HG03196 (cell line): ENCODE results near the gene ST3GAL4.

Experiments
- ATAC-seq: cut with Tn5 transposase; IDR thresholded peaks from one replicate; pipeline ENCODE4 v1.9.1; 2021; ENCODE audit not compliant: unreplicated experiment

Gene ST3GAL4

DNA sequence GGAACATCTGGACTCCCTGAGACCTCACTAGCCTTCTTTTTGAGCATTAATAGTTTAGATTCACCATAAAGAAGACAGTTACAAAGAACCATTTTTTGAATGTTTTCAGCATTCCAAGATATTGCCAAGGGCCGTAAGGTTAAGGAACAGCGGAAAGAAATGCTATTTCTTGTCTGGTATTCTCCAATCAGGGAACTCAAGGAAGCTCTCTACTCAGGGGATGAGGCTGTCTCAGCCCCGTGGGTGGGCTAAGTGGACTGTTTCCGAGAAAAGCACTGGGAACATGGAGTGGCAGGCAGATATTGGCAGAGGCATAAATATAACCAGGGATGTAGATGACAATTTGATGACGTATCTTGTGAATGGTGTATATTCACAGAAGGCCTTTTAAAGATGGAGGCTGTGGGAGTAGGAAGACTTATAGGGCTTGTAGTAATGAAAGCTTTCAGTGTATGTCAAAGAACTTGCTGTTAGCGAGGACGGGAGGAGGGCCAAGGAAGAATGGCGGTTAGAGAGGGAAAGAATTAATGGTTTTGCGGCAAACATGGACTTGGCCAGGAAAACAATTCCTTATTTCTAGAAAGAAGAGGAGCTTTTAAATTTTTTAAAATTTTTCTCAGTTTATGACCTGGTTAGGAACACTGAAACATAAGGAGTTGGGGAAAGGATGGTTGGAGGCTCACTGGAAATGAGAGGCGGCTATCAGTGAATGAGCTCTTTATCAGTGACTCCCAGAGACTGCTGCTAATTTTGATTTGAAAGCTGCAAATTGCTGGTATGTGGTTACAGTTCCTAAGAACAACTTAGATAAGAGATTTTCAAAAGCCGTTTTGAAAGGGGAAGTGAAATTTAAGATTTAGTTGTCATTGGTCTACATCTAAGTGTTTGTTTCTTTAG lies 64.6 kb downstream of the ST3GAL4 start:
- peak; percentile 75 for ATAC-seq

DNA sequence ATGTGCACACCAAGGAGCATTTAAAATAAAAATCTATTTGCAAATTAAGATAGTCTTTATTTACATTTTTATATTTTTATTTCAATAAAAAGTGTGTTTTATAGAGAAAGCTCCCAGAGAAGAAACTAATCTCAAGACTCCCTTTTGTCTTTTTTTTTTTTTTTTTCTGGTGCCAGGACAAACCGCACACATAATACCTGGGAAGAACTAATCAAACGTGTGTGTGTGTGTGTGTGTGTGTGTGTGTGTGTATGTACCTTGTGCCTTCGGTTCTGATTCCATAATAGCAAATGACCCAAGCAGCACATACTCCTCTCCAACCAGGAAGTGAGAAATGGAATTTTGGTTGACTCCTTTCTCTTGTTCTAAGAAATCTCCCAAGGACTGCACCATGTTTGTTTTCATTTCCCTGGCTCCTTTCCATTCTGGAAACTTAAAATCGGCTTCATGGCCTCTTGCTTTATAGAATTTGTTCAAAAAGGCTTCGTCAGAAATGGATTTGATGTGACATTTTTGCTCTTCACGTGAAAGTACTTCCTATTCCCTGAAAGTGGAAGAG lies 65.3 kb downstream of the ST3GAL4 start:
- ATAC-seq, result no peak

DNA sequence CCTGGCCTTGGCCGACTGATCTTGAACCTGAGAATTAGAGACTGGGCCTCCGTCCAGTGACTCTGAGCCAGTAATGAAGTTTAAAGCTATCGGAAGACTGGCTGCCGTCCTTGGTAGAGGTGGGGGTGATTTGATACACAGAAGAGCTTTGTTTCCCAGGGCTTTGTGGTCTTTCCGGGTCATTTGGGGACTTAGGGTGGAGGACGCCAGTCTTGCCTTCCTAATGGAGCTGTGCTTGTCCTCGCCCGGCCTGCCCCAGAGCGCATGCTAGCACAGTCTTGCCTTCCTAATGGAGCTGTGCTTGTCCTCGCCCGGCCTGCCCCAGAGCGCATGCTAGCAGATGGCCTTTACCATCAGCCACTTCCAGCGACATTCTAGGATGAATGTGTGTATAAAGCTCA lies 65.8 kb downstream of the ST3GAL4 start:
- ATAC-seq, result no peak

DNA sequence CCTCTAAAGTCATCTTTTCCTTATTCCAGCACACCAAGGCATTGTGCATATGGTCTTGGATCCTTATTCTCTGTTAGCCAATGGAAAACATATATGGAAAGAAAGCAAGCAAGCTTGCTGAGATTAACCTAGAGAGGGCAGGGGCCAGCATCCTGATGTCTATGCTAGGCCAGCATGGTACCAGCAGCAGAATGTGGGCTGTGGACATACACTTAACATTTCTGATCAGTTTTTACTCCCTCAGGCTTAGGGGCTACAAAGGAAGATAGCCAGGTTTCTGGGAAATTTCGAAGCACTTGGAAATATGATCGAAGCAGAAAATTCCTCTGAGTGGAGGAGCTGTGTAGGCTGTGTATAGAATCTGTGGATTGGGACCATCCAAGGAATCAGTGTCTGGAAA lies 67.0 kb downstream of the ST3GAL4 start:
- ATAC-seq, result no peak

DNA sequence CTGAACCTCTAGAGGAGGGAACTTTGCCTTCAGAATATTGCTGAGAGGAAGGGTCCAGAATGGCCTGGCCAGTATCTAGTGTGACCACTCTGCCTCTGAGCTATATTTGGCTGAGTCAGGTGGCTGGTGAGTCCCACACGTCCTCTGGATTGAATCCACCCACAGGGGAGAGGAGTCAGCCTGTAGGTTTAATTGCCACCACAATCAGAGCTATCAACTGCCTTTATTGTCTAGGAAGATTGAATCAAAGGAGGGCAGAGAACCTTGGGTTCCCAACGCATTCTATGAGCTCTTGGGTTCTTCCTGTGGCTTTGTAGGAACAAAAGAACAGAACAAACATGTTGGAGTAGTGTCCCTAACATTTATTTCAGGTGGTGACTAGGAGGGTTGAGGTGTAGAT lies 67.7 kb downstream of the ST3GAL4 start:
- no peak for ATAC-seq

DNA sequence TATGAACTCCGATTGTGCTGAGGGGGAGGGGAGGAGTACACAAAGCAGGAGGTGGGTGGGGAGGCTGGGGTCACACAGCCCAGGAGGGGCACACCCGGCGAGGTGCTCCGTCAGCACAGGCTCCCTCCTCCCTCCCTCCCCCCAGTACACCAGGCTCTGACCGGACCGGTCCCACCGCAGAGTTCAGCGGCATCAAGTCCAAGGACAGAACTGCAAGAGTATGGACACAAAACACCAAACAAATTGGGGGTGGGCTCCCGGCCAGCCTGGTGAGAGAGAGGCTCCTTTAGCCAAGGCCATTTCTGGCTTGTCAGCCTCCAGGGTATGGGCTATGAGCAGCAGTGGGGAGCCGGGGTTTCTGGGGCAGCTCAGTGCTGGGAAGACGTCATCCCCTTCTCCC lies 68.3 kb downstream of the ST3GAL4 start:
- ATAC-seq, result no peak

DNA sequence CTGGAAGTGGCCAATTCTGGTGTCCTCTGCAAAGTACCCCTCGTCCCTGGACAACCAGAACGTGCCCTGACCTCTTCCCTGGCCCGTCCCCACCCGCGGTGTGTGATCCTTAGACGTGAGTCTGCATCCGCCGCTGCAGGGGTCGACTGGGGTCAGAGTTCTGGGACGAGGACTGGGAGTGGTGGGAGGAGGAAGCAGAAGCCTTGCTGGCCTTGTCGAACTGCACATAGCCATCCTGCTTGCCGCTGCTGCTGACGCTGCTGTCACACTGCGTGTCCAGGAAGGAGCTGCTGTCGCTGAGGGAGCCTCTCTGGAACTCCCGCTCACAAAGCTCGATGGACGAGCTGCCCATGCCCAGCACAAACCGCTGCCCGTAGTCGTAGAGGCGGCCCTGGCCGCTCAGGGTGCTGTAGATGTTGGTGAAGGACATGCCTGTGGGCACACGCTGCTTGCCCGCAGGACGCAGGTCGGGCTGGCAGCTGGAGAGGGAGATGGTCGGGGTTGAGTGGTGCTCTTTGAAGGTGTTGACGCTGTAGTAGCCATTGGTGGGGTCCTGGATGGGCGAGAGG lies 69.1 kb downstream of the ST3GAL4 start:
- no peak for ATAC-seq

DNA sequence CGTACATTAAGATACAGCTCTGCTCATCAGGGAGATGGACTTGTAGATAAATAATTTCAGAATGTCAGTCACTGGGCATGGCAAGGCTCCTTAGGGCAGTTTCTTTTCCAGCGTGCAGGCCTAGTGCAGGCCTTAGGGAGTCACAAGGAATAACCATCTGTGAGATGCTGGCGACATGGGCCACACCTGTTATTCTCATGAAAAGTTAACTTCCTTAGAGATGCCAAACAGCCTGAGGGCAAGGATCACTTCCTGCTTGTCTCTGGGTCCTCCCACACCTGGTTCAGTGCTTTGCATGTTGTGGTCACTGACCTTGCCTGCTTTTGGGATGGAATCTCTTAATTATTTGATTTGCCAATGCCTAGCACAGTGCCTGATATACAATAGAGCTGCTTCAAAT lies 70.6 kb downstream of the ST3GAL4 start:
- no peak for ATAC-seq

DNA sequence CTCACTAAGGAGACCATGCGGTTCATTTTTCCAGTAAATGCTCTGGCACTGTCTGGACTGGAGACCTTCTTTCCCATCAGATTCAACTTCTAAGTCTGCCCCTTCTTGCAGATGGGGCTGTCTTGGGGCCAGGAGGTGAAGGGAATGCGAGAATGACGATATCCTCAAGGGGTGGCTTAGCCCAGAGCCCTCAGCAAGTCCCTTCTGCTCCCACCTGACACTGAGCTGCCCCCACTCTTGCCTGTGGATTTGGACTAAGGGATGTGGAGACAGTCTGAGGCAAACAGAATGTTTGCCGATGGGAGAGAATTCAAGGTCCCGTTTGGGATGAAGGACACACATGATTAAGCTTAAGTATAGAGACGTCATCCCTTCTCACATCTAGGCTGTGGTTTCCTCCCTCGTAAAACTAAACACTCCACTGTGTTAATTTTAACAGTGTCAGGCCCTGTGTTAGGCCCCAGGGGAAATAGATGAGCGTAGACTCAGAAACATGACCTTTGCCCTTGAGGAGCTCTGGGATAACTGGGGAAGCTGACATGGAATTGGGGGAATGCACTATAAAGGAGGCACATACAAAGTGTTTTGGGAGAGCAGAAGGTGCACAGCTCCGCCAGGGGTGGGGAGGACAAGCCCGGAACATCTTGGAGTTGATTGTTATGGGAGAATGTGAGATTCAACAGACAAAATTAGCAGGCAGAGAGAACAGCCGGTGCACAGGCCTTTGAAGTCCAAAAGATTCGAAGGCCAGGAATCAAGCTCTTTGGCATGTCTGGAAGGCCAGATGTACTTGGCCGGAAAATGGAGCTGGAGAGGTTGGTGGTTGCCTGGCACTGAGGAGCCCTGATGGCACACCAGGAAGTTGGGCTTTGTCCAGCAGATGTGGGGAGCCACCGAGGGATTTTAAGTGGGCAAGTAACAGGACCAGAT lies 71.6 kb downstream of the ST3GAL4 start:
- ATAC-seq, result peak; percentile 86

DNA sequence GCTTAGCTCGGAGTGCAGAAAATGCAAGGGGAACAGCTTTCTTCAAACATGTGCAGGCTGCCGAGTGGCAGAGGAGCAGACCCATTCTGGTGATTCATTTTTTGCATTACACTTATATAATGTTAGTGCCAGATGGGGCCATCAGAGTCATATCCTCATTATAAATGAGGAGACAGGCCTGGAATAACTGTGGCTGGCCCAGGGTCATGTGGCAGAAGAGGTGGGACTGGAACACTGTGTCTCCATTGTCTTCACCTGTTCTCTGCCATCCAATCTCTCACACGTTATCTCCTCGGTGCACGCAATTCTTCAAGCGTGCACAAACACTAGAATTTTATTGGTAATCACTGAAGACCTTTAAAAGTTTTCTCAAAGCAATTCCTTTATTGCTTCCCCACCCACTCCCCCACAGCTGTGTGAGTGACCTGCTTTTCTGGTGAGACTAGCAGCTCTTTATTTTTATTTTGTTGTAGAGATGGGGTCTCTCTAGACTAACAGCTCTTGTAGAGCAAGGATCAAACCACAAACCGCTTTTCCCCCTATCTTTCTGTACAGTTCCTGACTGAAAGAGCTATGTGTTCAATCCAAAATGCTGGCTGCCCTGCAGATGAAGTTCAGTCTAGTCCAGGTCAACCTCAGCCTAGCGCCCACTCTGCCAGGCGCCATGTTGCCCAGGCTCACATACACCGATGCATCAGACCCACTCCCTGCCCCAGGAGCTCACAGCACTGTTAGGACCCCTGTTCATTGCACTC lies 75.3 kb downstream of the ST3GAL4 start:
- ATAC-seq, result no peak

DNA sequence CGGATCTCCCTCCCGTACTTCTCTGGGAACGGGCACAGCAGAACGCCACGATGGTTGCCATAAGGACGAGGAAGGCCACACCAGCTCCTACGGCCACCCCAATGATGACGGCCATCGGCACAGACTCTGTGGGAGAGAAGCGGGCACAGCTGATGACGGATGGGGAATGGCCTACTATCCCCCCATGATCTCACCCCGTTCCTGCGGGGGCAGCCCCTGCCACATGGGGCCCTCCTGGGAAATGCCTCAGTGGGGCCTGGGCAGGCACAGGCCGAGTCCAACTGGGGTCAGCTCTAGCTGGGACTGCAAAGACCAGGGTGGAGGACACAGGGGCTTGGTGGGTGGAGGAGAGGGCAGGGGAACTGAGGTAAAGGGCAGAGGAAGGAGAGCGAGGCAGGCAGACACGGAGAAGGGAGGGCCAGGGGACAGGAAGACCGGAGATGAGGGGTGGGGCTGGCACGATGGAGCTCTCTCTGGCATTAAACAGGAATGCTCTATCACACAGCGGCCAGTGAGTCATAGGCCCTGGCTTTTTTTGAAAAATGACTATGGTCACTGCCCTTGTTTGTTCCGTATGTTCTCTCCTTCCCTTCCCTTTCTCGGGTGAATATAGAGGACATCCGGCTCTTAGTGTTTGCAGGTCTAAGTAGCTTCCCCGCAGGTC lies 76.0 kb downstream of the ST3GAL4 start:
- ATAC-seq, result no peak

DNA sequence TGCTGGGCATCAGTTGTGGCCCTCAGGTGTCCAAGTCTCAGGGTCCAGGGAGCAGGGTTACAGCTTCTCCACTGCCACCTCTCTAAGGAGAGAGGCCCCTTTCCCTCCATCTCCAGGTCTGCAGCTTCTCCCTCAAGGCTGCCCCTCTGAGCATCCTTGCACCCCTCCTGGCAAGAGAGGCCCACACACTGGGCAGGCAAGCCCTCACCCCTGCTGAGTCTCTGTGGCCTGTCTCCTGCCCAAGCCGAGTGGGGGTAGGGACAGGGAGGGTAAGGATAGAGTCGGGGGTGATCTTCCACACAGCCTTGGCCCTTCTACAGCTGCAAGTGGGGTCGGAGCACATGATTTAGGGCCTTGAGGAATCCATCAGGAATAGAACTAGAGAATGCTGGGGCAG lies 76.6 kb downstream of the ST3GAL4 start:
- ATAC-seq, result no peak

DNA sequence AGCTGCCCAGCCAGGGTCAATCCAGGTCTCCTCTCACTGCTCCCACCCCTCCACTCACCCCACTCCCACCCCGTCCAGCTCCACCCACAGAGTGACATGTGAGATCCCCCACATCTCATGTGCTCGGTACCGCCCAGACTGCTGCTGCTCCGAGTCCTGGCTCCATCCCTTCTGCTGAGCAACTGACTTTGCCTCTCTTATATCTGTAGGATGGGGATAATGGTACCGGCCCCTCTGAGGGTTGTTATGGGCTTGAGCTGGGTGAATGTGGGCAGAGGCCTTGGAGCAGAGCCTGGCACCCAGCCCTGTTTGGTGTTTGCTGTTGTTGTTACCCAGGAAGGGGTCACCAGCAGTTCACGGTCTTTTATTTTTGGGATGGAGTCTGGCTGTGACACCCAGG lies 77.0 kb downstream of the ST3GAL4 start:
- no peak for ATAC-seq

DNA sequence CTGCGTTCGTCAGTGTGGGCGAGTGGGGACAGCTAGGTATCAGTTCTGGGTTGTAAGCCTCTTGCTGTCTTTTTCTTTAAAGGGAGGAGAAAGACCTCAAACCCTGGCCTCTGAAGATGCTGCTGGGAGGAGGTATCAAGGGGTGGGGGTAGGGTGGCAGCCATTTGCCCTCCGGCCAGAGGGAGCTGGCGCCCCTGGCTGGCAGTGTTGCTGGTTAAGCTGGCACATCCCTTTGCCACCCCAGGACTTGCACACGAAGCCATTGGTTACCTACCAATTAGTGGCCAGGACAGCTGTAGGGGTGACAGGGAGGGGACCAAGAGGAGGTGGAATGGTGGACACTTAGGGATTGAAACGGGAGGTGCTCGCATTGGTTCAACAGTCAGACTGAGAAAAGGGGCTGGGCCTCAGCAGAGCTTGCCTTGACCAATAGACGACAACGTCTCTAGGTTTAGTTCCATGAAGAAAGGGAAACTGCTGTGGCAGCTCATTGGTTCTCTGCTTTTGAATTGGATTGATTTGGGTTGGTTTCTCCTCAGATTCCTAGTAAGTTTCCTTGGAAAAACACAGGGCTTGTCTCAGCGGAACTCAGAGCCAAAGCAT lies 77.9 kb downstream of the ST3GAL4 start:
- no peak for ATAC-seq

DNA sequence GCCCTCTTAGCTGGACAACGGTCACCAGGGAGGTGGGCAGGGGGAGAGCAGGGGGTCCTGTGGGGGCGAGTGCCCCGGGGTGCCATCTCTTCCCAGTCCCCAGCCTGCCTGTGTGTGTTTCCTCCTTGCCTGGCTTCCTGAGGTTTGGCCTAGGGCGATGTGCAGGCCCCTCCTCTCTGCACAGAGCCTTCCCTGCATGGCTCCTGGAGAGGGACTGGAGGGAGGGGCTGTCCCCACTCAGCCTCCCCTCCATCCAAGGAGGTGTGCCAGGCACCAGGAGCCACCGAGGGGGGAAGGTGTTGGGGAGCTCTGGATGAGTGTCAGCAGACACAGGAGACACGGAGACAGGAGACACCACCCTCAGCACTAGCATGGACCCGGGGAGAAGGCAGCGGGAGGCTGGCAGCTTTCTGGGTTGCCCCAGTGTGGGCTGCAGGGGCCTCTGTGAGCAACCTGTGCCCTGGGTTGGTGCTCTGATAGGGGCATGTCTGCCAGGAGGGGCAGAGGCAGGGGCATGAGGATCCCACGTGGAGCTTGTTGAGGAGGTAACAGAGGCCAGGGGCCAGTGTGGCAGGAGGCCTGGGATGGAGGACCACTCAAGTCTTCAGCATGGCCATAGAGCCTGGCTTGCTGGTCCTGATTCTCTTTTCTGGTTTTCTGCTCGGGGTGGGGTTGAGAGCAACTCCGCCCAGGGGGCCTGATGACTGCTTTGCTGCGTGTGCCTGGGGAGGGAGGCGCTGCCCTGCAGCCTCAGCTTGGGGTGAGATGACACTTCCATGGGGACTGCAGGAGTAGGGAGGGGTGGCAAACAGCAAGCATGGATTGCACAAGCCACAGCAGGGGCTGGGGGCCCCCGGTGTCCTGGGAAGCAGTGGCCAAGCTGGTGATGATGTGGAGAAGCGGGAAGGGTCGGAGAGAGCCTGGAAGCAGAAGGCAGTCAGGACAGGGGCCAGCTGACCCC lies 78.8 kb downstream of the ST3GAL4 start:
- no peak for ATAC-seq

DNA sequence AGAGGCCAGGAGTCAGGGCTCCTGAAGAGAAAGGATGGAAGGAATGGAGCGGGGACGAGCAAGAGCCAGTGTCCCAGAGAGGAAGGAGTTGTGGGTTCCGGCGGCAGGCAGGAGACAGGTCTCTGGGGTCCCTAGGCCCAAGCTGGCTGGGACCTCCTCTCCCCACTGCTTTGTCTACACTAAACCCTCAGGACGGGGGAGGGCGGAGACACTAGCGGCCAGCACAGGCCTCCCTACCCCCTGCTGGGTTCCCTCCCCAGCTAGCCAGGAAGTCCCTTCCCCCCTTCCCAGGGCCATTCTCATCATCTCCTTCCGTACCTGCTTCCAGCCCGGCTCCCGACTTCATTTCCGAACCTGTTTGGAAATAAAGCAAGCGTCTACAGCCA lies 79.5 kb downstream of the ST3GAL4 start:
- no peak for ATAC-seq

DNA sequence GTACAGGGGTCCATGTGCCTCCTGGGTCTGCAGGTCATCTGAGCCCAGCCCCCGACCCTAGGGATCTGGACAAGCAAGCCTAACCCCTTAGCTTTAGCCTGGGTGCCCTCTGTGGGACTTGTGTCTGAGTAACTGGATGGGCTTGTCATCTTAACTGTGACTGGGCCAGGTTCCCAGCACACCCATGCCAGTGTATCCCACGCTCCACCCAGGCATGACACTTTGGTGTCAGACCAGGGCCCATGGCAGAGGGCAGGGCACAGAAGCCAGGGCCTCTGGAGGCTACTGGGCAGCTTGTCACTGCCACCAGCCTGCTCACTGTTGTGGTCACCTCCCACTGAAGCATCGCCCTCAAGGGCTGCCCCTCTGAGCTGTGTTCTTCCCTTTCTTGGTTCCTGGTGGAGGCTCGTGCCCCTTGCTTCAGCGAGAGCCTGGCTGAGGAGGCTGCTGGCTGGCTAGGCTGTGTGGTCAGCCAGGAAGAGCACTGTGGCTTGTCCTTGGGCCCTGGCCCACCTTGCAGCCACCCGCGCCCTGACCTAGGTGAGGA lies 80.8 kb downstream of the ST3GAL4 start:
- no peak for ATAC-seq

DNA sequence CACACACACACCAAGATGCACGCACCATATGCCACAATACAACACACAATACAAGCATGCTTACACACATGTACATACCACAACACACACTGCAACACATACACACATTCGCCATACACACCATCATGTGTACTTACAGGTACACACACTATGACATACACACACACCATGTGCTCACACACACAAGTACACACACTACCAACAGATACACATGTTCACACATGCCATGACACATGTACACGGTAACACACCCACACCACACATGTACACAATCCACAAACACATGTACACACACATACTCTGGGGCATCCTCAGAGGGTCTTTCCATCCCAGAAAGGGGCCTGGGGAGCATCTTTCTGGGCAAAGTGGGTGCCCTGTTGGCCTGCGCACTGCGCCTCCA lies 82.2 kb downstream of the ST3GAL4 start:
- no peak for ATAC-seq
